CD4-positive, alpha-beta T cell treated with Interleukin-4 for 1 hour (primary cell): ENCODE measurements around the gene MDFIC.

ENCODE experiments used
- DNase-seq, 2 donors: peaks; one replicate each; pipeline ENCODE4 v3.0.0-alpha.2; 2020 to 2022

Gene MDFIC

DNA sequence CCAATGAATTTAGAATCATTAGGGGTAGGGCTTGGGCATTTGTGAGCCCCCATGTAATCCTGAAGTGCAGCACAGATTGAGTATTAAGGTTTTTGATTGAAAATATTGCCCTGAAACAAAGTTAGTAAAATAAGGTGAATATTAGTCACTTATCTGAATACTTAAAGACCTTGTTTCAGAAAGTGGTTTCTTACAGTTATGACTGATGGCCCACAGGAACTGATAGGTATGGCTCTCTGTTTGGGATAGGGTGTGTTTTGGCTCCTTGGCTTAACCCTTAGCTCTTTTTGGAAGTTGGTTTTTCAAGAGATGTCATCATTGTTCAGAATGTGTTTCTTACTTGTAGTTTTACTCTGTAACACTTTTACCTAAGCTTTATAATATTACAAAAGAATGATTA lies 34.8 kb downstream of the MDFIC start:
- DNase-seq, result no peak

DNA sequence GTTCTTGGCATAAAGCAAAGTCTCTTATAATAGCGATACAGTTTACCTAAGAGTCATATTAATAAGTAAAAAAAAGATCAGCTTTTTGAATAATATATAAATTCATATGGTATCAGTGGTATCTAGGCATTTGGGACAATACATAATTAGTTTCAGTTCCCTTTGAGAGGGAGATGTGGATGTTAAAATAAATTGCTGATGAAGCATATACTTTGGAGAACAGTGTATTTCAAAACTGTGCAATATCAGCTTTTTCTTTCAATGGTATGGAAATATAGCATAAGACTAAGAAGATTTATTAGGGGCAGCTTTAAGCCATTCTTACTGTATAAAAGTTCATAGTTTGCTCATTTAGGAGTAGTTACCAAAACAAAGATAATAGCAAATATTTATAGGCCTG lies 35.5 kb downstream of the MDFIC start:
- no peak for DNase-seq

DNA sequence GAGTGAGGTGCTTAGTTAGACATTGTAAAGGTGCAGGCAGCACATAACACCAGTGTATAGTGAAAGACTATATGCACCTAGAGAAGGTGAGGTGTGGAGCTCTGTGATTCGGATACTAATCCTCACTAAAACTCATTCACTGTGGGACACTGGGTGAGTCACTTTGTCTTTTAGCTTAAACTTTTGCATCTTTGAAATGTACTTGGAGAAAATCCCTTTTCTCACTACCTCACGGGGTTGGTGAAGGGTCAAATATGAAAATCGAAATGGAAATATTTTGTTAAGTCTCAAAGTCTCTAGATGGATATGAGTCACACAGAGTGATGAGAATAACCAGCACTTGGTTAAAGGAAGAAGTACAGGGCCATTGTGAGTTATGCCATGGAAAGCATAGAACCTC lies 38.0 kb downstream of the MDFIC start:
- no peak for DNase-seq

DNA sequence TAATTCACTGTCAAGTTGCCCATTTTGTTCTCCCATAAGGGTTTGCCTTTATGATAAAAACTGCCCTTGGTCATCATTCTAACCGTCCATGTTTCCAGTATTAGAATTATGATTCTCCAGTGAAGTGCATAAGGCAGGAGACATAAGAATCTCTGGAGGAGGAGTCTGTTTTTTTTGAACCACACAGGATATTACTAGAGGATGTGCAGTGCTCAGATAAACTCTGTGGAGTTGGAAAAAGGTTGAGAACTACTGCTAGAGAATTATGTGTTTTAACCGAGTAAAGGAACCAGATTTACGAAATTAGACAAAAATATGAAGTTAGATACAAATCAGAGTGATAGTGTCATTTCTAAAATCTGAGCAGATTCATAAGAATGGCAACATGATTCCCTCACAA lies 40.5 kb downstream of the MDFIC start:
- DNase-seq, result no peak

DNA sequence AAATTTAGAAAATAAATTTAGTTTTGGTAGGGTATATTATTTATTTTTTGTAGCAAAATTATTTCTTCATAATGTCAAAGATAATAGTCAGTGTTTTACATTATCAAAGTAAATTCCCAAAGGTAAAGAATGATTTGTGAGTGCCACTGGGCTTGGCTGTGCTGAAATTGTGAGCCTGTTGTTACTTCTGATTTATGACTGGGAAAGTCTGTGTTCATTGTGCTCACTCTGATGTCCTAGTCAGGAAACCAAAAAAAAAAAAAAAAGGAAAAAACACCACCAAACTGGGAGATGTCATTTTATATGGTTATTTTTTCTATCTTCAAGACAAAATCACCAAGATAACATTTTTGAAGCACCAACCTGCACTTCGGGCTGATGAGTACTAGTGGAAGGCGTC lies 44.3 kb downstream of the MDFIC start:
- no peak for DNase-seq

DNA sequence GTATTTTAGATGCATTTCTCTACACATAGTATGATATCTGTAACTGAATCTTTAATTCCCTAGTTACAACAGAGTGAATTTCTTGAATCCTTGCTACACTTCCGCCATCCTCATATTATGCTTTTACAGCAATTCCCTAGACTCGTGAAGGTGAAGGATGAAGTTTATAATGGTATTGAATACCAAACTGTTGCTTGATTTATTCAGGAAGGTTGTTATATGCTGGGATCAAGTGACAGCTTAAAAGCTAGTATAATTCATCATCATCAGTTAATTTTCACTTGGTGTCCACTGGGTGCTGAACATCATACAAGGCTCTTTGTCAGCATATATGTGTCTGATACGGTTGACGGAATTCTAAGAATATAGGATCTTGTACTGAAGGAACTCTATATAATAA lies 47.2 kb downstream of the MDFIC start:
- DNase-seq, result no peak

DNA sequence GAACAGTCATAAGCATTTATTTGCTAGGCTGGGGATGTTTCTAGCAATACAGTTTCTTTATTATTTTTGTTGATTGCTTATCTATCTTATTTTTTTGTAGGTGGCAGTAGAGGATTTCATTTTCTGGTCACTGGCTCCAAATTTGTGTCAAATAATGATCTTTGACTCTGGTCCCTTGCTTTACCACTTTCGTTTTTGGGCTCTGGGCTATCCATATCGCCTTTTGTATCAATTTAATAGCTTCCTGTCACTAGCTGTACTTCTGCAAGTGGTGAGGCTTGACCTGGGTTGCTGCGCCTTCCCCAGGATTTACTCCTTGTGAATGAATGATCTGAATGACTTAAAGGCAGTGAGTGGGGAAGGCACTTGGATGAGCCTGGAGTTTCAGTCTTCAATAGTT lies 48.4 kb downstream of the MDFIC start:
- peak in 1 of 2 donors; percentile 38 for DNase-seq

DNA sequence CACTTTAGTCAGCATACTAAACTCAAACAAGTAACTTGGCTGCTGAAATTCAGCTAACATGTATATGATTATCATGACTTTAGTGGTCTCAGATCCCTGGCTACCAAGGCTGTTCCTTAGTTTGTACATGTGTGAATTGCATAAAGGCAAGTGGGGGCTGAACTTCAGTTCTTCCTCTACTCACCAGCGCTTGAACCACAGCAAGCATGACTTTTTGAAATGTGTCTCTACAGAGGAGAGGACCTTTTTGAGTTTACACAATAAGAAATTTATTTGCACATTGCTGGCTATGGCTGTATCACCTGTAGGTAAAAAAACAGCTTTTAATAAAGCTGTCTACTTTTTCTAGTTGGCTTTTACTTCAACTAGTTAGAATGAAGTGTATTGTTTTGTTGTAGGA lies 48.8 kb downstream of the MDFIC start:
- no peak for DNase-seq

DNA sequence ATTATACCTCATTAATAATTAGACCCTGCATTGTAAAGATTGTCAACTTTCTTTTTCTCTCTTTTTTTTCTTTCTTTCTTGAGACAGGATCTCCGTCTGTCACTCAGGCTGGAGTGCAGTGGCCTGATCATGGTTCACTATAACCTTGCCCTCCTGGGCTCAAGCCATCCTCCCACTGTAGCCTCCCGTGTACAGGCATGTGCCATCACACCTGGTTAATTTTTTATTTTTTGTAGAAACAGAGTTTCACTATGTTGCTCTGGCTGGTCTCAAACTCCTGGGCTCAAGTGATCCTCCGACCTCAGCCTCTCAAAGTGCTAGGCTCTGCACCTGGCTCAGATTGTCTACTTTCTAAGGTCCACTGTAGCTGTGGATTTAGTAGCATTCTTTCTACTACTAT lies 50.7 kb downstream of the MDFIC start:
- DNase-seq, result no peak

DNA sequence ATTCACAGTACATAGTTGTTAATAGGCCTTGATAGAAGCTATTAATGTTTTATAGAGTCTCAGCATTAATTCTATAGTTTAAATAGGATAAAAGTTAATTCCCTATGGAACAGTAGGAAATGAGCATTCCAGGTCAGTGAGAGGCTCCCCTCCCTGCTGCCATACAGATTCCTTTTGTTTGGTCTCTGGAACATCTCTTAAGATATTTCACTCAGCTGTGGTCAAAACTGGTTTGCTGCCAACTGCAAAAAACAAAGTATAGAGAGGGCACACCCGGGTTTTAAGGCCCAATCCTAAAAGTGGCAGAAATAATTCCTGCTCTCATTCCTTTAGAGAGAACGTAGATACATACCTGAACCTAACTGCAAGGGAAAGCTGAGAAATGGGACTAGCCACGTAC lies 51.3 kb downstream of the MDFIC start:
- no peak for DNase-seq

DNA sequence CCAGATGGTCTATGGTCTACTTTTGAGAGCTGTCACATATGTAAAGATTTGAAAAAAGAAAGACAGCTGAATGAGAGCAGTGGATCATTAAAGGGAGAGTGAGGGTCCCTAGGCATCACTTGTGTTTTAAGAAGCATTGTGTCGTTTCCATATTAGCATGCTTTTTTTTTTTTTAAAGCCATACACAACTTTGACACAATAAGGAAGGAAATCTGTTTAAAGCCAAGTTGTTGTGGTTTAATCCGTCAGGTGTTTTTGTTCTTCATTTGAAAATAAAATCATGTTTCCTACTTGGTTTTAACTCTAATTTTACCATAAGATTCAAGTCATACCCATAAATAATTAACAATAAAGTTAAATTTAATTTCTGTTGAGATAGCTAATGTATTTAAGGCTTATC lies 53.5 kb downstream of the MDFIC start:
- no peak for DNase-seq

DNA sequence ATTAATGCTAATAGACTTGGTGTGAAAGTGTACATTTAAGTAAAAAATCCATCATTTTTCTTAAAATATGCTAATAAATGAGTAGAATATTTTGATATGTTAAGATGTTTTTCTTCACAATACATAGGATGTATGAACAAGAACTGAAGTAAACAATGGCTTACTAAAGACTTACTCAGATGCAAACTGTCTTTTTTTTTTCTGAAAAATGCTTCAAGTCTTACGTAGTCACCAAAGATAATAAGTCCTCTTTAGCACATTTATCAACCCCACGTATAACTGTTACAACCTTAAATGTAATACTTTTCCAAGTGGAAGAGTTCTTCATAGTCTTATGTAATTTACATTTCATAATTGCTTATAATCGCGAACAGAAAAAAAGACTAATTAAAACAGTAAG lies 54.8 kb downstream of the MDFIC start:
- DNase-seq, result no peak

DNA sequence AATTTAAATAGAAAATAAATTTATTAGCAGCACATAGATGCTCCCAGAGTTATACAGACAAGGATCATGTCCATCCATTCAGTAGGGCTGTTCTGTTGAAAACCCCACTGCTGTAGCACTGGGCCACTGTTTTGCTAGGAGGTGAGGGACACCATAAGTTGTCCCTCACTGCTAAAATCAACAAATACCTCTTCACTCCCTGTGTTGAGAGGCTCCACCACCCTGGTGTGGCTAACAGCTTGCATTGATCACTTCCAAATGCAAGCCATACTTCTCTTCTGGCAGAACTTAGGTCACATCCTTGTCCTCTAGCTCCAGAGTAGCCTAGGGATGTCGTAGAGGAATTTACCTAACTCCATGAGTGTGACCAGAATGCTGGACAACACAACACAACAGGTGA lies 55.4 kb downstream of the MDFIC start:
- no peak for DNase-seq

DNA sequence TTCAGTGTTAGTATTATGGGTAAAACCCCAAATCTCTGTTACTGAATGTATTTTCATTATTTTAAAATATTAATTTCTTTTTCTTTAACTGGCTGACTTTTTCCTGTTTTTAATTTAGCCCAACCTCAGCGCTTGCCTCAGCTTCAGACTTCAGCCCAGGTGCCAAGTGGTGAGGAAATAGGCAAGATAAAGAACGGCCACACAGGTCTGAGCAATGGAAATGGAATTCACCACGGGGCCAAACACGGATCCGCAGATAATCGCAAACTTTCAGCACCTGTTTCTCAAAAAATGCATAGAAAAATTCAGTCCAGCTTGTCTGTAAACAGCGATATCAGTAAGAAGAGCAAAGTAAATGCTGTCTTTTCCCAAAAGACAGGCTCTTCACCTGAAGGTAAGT lies 57.5 kb downstream of the MDFIC start:
- no peak for DNase-seq

DNA sequence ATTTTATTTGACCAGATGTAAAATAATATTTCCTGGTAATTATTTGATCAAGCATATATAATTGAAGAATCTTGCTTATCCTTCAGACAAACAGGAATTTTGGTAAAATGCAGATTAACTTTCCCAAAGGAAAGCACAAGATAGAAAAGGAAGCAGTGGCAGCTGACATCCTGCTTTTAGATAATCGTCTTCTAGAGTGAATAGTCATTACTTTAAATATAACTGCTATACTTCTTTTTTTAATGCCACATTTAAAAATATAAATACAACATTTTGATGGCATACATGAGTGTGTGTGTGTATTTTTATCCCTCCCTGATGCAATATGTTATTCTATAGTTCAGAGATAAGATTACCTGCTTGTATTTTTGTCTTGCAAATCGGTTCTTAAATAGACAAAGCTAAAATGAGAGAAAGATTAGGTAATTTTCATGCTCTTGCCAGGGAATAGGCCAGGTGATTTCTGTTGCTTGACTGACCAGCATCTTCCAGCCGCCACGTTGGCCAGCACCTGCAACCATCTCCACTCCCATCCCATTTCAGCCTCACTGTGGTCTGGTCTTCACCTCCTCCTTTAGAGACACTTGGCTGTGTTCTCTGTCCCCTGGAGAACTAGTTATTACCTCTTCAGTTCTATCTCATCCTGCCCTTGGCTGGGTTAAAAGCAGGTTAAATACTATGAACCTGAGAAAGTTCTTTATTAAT lies 58.1 kb downstream of the MDFIC start:
- no peak for DNase-seq

DNA sequence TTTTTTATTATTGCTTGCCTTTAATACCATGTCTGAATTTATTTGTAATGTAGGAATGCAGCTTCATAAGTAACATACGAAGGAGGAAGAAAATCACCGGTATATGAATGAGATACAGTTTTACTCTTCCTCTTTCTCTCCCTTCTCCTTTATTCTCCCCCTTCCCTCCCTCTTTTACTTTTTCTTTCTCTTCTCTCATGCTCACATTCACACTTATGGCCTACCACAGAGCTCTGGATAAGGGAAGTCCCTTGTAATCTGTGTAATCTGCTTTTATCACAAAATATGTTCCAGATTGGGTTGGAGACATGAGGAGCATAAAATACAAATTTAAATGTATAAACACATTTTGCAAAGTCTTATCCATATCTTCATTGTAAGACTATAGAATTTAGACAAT lies 59.4 kb downstream of the MDFIC start:
- DNase-seq, result no peak

DNA sequence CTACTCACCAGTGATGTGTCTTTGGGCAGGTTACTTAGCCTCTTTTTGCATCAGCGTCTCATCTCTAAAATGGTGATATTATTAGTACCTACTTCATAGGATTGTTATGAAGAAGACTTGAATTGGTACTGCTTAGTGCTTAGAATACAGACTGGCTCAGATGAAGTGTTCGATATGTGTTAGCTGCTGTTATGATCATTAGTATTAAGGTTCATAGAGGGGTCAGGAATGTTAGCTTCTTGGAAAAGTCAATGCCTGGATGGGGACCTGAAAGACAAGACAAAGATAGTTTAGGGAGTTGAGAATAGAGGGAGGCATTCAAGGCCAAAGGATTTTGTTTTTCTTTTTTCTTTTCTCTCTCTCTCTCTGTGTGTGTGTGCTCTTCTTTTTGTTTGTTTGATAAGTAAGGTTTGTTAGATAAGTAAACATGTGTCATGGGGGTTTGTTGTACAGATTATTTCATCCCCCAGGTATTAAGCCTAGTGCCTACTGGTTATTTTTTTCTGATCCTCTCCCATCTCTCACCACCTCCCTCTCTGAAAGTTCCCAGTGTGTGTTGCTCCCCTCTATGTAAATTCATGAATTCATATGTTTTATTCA lies 63.3 kb downstream of the MDFIC start:
- no peak for DNase-seq

DNA sequence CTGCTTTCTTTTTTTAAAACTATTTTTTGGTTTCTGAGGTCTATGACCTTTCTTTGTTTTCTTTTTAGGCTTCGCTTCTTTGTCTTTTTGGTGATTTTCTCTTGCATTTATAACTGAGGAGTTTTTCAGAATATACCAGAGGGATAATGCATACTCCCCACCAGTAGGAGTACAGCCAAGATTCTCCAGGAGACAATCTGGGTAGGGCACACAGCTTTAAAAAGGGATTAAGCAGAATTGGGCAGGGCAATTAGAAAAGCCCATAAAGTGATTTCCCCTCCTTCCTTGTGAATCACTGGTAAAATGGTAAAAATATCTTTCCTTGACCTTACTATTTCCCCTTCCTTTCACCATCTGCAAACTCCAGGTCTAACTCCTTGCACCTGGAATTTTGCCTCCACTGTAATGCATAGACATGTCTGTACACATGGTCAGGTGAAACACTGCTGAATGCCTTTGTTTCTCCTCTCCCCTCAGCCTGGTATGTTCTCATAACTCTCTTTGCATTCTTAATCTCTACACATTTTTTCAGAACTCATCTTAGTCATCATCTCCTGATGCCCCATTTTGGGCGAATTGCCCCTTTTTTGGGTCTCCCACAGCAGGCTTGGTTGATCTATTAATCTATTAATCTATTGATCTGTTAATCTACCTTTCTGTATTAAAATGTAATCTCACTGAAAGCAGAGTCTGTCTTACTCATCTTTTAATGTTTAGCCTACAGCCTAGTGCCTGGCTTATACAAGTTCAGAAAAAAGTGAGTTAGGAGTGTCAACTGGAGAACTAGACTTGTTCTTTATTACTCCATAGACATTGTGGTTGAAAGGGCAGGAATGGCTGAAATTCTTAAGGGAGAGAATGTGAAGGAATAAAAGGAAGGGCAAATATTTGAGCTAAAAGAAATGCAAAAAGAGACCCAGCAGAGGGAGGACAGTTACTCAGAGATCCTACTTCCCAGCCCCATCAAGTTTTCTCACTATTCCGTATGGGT lies 64.6 kb downstream of the MDFIC start:
- DNase-seq, result no peak

DNA sequence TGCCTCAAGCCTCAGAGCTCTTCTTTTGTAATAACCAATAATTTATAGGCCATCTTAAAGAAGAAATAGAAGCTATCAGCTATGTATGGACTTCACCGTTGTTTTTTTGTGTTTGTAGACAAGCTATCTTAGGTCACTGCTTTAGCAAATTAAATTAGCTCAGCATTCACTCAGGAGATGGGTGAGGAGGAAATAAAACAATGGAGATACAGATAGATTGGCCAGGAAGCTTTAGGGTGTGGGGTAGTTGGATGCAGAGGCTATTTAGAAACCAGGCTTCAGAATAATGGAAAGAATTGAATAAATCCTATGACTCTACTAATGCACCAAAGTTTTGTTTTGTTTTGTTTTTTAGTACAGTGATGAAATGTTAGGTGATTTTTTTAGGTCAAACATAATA lies 66.1 kb downstream of the MDFIC start:
- DNase-seq, result no peak

DNA sequence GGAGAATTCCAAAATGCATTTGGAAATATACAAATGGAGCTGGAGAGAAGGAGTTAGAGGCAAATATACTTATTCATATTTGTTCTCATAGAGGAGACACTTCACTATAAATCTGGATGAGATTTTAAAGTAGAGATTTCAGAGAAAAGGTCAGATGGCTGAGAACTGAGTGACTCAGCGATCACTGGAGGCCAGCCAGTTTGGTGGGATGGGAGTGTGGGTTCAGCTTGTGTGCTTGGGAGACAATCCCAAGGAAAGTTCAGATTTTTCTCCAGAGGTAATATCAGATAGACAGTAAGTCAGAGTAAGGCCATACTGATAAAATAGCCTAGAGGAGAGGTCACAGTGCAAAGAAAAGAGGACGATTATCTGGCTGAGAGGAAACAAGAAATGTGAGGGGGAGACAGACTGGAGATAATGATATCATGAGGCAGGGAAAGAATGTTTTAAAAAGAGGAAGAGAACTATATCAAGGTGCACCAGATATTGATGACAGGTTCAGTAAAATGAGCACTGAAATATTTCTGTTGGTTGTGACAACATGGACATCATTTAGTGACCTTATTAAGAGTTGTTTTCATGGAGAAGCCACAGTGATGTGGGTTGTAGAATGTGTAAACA lies 67.0 kb downstream of the MDFIC start:
- DNase-seq, result no peak

DNA sequence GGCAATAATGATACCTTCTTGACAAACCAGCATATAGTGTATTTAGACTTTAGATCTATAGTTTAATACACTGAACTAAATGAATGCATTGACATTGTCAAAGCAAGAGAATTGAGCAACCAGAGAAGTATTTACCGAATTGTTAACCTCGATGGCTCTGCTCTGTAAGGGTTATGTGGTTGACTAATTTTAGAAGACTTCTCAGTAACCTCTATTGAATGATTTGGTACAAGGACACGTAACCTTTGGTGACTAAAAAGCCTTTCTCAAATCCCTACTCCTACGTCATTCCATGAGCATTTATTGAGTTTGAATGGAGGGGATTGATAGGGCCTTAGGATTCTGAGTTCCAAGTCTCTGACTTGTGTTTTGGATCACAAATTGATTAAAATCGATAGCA lies 67.6 kb downstream of the MDFIC start:
- no peak for DNase-seq

DNA sequence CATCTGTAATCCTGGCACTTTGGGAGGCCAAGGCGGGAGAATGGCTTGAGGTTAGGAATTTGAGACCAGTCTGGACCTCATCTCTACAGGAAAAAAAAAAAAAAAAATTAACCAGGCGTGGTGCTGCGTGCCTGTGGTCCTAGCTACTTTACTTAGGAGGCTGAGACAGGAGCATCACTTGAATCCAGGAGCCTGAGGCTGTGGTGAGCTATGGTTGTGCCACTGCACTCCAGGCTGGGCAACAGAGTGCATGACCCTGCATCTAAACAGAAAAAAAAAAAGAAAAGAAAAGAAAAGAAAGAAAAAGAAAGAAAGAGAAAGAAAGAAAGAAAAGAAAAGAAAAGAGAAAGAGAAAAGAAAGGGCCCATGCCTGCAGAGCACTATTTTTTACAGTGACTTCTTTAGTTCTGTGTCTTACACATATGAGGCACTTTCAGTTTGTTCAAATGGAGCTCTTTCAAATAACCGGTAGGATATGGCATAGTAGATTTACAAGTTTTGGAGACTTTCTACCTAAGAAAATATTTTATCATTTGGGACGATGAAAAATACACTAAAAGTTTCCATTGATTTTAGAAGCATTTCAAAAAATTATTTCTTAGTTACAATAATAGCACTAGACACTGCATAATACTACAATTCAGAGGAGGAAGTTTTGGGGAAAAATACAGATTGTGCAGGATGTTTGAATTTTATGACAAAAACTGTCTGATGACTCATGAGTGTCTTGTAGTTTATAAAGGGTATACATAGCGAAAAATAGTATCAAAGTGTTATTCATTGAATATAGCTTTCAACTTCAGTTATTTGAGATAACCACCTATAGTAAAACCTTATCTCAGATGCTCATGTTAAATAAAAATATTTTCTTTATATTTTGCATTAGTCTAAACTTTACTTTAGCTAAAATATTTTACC lies 75.9 kb downstream of the MDFIC start:
- DNase-seq, result no peak
